ENCODE data around the gene ARMC3.

GRCh38 chr10:23067939-23068775 lies 140.3 kb downstream of the ARMC3 start:
- TF ChIP-seq, protein P1, sequence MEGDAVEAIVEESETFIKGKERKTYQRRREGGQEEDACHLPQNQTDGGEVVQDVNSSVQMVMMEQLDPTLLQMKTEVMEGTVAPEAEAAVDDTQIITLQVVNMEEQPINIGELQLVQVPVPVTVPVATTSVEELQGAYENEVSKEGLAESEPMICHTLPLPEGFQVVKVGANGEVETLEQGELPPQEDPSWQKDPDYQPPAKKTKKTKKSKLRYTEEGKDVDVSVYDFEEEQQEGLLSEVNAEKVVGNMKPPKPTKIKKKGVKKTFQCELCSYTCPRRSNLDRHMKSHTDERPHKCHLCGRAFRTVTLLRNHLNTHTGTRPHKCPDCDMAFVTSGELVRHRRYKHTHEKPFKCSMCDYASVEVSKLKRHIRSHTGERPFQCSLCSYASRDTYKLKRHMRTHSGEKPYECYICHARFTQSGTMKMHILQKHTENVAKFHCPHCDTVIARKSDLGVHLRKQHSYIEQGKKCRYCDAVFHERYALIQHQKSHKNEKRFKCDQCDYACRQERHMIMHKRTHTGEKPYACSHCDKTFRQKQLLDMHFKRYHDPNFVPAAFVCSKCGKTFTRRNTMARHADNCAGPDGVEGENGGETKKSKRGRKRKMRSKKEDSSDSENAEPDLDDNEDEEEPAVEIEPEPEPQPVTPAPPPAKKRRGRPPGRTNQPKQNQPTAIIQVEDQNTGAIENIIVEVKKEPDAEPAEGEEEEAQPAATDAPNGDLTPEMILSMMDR (IDR thresholded peaks at IDR 0.05): peak; percentile 69 to 83 (median 72)
- no peak for TF ChIP-seq EP300 (IDR thresholded peaks at IDR 0.05)
- TF ChIP-seq POLR2A (IDR thresholded peaks at IDR 0.05; ENCODE audit: low read depth): no peak
- no peak for TF ChIP-seq POLR2AphosphoS5 (IDR thresholded peaks at IDR 0.05)

Measured in esophagus muscularis mucosa (tissue), 4 donors.